K562 (cell line): ENCODE measurements around the gene OR4X1. TPM values are rescaled to one million over a fixed set of nuclear protein-coding genes. Genes with fewer than 3 reads are reported as not detected.

Source experiments
- ATAC-seq: fragments of 200-7000 bp; cut with Tn5 transposase; 3 replicates; pipeline ENCODE4 v1.9.1; 2020; ENCODE audit warnings: moderate library complexity
- BruUV-seq: library from RNA; stranded (reverse); fragments of 400-500 nt; replicated peaks from 2 replicates; lab custom pipeline; 2021; lab: Mats Ljungman, UMichigan
- CTCF ChIA-PET: fragments of 300-600 bp; formaldehyde crosslinking; extraction: SDS; loops from one replicate; lab custom pipeline; 2021; ENCODE audit warnings: low intra/inter-chr PET ratio; lab: Yijun Ruan, JAX
- POLR2A ChIA-PET: fragments of 300-600, 350-650 bp; sonication (Branson Sonifier 250); formaldehyde crosslinking; extraction: SDS; loops from one replicate; lab custom pipeline; 2021; ENCODE audit warnings: antibody characterized with exemption, inconsistent platforms; lab: Yijun Ruan, JAX
- DNase-seq, 4 experiments: peaks; one replicate each; pipeline versions ENCODE4 v3.0.0 to v3.0.0-alpha.2; 2011 to 2018; ENCODE audit warnings: low spot score in 3 of 4, mixed read lengths in 3 of 4; ENCODE audit errors: extremely low read depth in 1 of 4
- FAIRE-seq: peaks from 2 replicates; lab custom pipeline; 2011; peaks lifted over from hg19 to GRCh38; lab: Jason Lieb, UNC
- H2AFZ ChIP-seq: 2 replicates; pipeline ENCODE4 v1.6.0; 2011; ENCODE audit warnings: low read depth, low read length, control low read depth, inconsistent platforms
- H3K27ac ChIP-seq: fragments of 200-600 bp; 3 replicates; pipeline ENCODE4 v1.8.0; 2011; ENCODE audit warnings: low read depth, mild to moderate bottlenecking, control low read depth, inconsistent platforms, low read length, moderate library complexity, mixed read lengths; ENCODE audit errors: extremely low read depth
- H3K27me3 ChIP-seq, 2 experiments: fragments of 300-600 bp in 1 of 2; 2 replicates in 1 of 2; 3 replicates in 1 of 2; pipeline versions ENCODE4 v1.6.0 to v1.8.0; 2011; ENCODE audit warnings: inconsistent platforms in 2 of 2, low read length in 2 of 2, mild to moderate bottlenecking in 1 of 2, mixed read lengths in 1 of 2, moderate library complexity in 1 of 2; ENCODE audit not compliant: control insufficient read depth in 2 of 2, insufficient read depth in 2 of 2
- H3K36me3 ChIP-seq: fragments of 300-600 bp; 3 replicates; pipeline ENCODE4 v1.8.0; 2011; ENCODE audit warnings: mild to moderate bottlenecking, low read length, inconsistent platforms; ENCODE audit not compliant: control insufficient read depth, insufficient read depth
- H3K4me1 ChIP-seq, 2 experiments: fragments of 200-600 bp in 1 of 2; replicated peaks in 1 of 2; 2 replicates in 1 of 2; 3 replicates in 1 of 2; pipeline versions ENCODE4 v1.5.1 to v1.8.0; 2011; ENCODE audit warnings: inconsistent platforms in 2 of 2, low read length in 2 of 2, mild to moderate bottlenecking in 1 of 2, mixed read lengths in 1 of 2, moderate library complexity in 1 of 2; ENCODE audit not compliant: control insufficient read depth in 2 of 2, insufficient read depth in 2 of 2
- H3K4me2 ChIP-seq: 2 replicates; pipeline ENCODE4 v1.6.1; 2011; ENCODE audit warnings: low read length, control low read depth, inconsistent platforms, mixed read lengths; ENCODE audit not compliant: insufficient read depth
- H3K4me3 ChIP-seq: fragments of 200-600 bp; sonication (generic), shearing (Covaris generic); 2 replicates; pipeline ENCODE4 v1.5.1; 2016; ENCODE audit warnings: control low read depth, inconsistent platforms
- H3K79me2 ChIP-seq: fragments of 200-600 bp; 3 replicates; pipeline ENCODE4 v1.8.0; 2011; ENCODE audit warnings: low read length, inconsistent platforms; ENCODE audit not compliant: control insufficient read depth, insufficient read depth
- H3K9ac ChIP-seq, 2 experiments: 2 replicates each; pipeline versions ENCODE4 v1.6.0 to v1.6.1; 2011; ENCODE audit warnings: low read depth in 2 of 2, low read length in 2 of 2, control low read depth in 1 of 2, inconsistent platforms in 1 of 2, mild to moderate bottlenecking in 1 of 2, mixed read lengths in 1 of 2; ENCODE audit not compliant: insufficient read depth in 1 of 2
- H3K9me1 ChIP-seq: one replicate; pipeline ENCODE4 v1.6.0; 2011; ENCODE audit warnings: inconsistent platforms, mild to moderate bottlenecking, low read length, moderate library complexity; ENCODE audit not compliant: control insufficient read depth, insufficient read depth
- H3K9me3 ChIP-seq: replicated peaks from 2 replicates; pipeline ENCODE4 v1.5.1; 2011; ENCODE audit warnings: low read depth, low read length, inconsistent platforms; ENCODE audit not compliant: control insufficient read depth, insufficient read depth
- H4K20me1 ChIP-seq: replicated peaks from 2 replicates; pipeline ENCODE4 v1.6.1; 2011; ENCODE audit warnings: low read length, inconsistent platforms, mixed read lengths; ENCODE audit not compliant: control insufficient read depth, insufficient read depth
- ATF4 ChIP-seq: fragments of 450-650 bp; formaldehyde crosslinking; IDR thresholded peaks from 2 replicates; pipeline ENCODE4 v1.4.0; 2022; ENCODE audit warnings: mild to moderate bottlenecking, moderate library complexity
- CEBPB ChIP-seq: fragments of 450-650 bp; IDR thresholded peaks from 2 replicates; pipeline ENCODE4 v1.6.1; 2016; ENCODE audit warnings: missing genetic modification characterization, missing compliant biosample characterization
- DEAF1 ChIP-seq: fragments of 450-650 bp; formaldehyde crosslinking; IDR thresholded peaks from 2 replicates; pipeline ENCODE4 v1.4.0; 2020; ENCODE audit warnings: mild to moderate bottlenecking, moderate library complexity
- KLF16 ChIP-seq: IDR thresholded peaks from 2 replicates; pipeline ENCODE4 v1.6.1; 2016; ENCODE audit warnings: antibody characterized with exemption
- PATZ1 ChIP-seq: fragments of 250-450 bp; sonication (Bioruptor Pico); IDR thresholded peaks from 2 replicates; pipeline ENCODE4 v1.5.0; 2020; ENCODE audit warnings: mild to moderate bottlenecking, borderline replicate concordance
- SIN3A ChIP-seq, 2 experiments: fragments of 150-350 bp in 1 of 2; IDR thresholded peaks; 2 replicates each; pipeline ENCODE4 v1.6.1; 2011 to 2016; ENCODE audit warnings: borderline replicate concordance in 2 of 2, low read depth in 2 of 2, low read length in 2 of 2, mild to moderate bottlenecking in 2 of 2, moderate library complexity in 2 of 2; ENCODE audit not compliant: control insufficient read depth in 1 of 2
- SMC3 ChIP-seq: conservative IDR thresholded peaks from 2 replicates; pipeline ENCODE4 v1.6.1; 2011; ENCODE audit warnings: low read depth, low read length, improper control_type of control experiment; ENCODE audit not compliant: insufficient read depth
- TFAP4 ChIP-seq: sonication (generic); formaldehyde crosslinking; IDR thresholded peaks from 2 replicates; pipeline ENCODE4 v1.8.0; 2022; ENCODE audit warnings: missing genetic modification reagents, mild to moderate bottlenecking, moderate library complexity, borderline replicate concordance
- TGIF2 ChIP-seq: sonication (generic); formaldehyde crosslinking; IDR thresholded peaks from 2 replicates; pipeline ENCODE4 v1.8.1; 2022; ENCODE audit warnings: mild to moderate bottlenecking, missing genetic modification reagents, moderate library complexity
- THRAP3 ChIP-seq: fragments of 450-650 bp; IDR thresholded peaks from 2 replicates; pipeline ENCODE4 v1.6.1; 2016; ENCODE audit warnings: mild to moderate bottlenecking, inconsistent platforms, borderline replicate concordance
- ZKSCAN1 ChIP-seq: fragments of 150-350 bp; IDR thresholded peaks from 2 replicates; pipeline ENCODE4 v1.6.1; 2016; ENCODE audit warnings: low read depth, low read length
- ZNF347 ChIP-seq: fragments of 450-650 bp; formaldehyde crosslinking; IDR thresholded peaks from 2 replicates; pipeline ENCODE4 v1.4.0; 2020; ENCODE audit warnings: low read depth, mild to moderate bottlenecking, moderate library complexity
- ZNF354B ChIP-seq: fragments of 250-450 bp; sonication (Bioruptor Pico); IDR thresholded peaks from 2 replicates; pipeline ENCODE4 v1.4.0; 2020
- ZNF445 ChIP-seq: fragments of 250-450 bp; sonication (Bioruptor Pico); IDR thresholded peaks from 2 replicates; pipeline ENCODE4 v1.4.0; 2020; ENCODE audit warnings: low read depth, mild to moderate bottlenecking, moderate library complexity
- WGBS: fragments of 100-300 bp; shearing (Covaris generic); methylation state at CpG from one replicate; pipeline ENCODE4 v1.1.6; 2016; ENCODE audit warnings: low coverage, mixed read lengths; ENCODE audit not compliant: insufficient coverage; ENCODE audit errors: missing lambda C conversion rate; 5-methylcytosine and 5-hydroxymethylcytosine counted together
- in situ Hi-C: fragments of 300-500 bp; cut with MboI; formaldehyde crosslinking; loops from 4 replicates; pipeline ENCODE4 v1.15.0; 2018; ENCODE audit warnings: inconsistent platforms, mixed read lengths
- intact Hi-C: fragments of 100-400 bp; cut with micrococcal nuclease; formaldehyde crosslinking; loops from 2 replicates; pipeline ENCODE4 v1.14.2; 2022
- polyA plus RNA-seq, 8 experiments: library from polyadenylated mRNA; depleted of rRNA in 4 of 8; stranded (reverse) in 5 of 8; unstranded in 3 of 8; fragments of >200 nt; fragmentation: Nextera tagmentation in 2 of 8; fragmentation: Illumina TruSeq in 1 of 8; extraction: Ambion mirVana in 2 of 8; extraction: Trizol in 1 of 8; gene quantifications; 2 replicates each; pipeline versions ENCODE4 v1.2.1 to v1.2.3, GENCODE V29; 2011 to 2014; ENCODE audit warnings: inconsistent platforms in 1 of 8, missing spikeins in 1 of 8
- total RNA-seq, 7 experiments: library from RNA; depleted of rRNA in 6 of 7; stranded (reverse); fragments of >200 nt in 6 of 7; fragmentation: Illumina TruSeq in 2 of 7; extraction: Trizol in 2 of 7; gene quantifications; 2 replicates each; pipeline versions ENCODE4 v1.2.1 to v1.2.3, GENCODE V29; 2011 to 2021; ENCODE audit warnings: low replicate concordance in 1 of 7

Gene OR4X1
- total and polyA plus RNA-seq, 9 of the 15 experiments (the other 6 are each of a cell fraction or from before 2014, with no cell fraction given): not detected

- TF ChIP-seq ZNF445 (CRISPR knock-in tag) (no peak), ATF4 (CRISPR knock-in tag) (no peak), CEBPB (tag) (no peak), ZNF354B (CRISPR knock-in tag) (no peak), ZNF347 (CRISPR knock-in tag) (no peak)
Observed at GRCh38 chr11:48305923-48306322, 42.3 kb downstream of the OR4X1 start, which contains the start of gene OR4S1 (continued).

- peak; percentile 86 for FAIRE-seq
- TF ChIP-seq DEAF1 (0 out of 2 replicates have a peak, but pooled peaks have one; percentile 18), TGIF2 (CRISPR knock-in tag) (no peak), KLF16 (peak; percentile 27; the same call in 1 of the 2 replicates), SIN3A (IDR thresholded peaks at IDR 0.05; ENCODE audit: borderline replicate concordance in 2 of 2, control insufficient read depth in 1 of 2, low read depth in 2 of 2, low read length in 2 of 2) (no peak), ZKSCAN1 (no peak), SMC3 (peak; percentile 69), THRAP3 (no peak), TFAP4 (CRISPR knock-in tag) (peak; percentile 37; the same call in 1 of the 2 replicates), PATZ1 (CRISPR knock-in tag) (no peak)
Observed at GRCh38 chr11:48307760-48308386, 44.2 kb downstream of the OR4X1 start.

More at GRCh38 chr11:48307760-48308386, 44.2 kb downstream of the OR4X1 start:
- 4% methylated on average over 5 of the region's 5 CpGs for WGBS
- Histone ChIP-seq H3K4me1 (no peaks in the 10 kb centered on the region), H3K9ac (no peak overlapping the region), H3K9me3 (no peaks in the 10 kb centered on the region), H3K9me1 (no peaks in the 10 kb centered on the region), H3K4me3 (no peak overlapping the region), H2AFZ (no peak overlapping the region), H3K79me2 (no peaks in the 10 kb centered on the region), H4K20me1 (no peaks in the 10 kb centered on the region), H3K36me3 (no peaks in the 10 kb centered on the region), H3K4me2 (no peak overlapping the region), H3K27me3 (no peaks in the 10 kb centered on the region), H3K27ac (no peak overlapping the region)
- BruUV-seq: no TSS peak
- peak; percentile 36 to 65 (median 48) for DNase-seq
- ChIA-PET POLR2A (no interaction called here), CTCF (no interaction called here)
- ATAC-seq: peak; percentile 83
- in situ Hi-C loops (no loop called here), intact Hi-C loops (loop anchor here (2.0 to 10.0 kb wide), 2 partner anchors 135 to 1687 kb away; no protein-coding TSS in a partner anchor)
